ENCODE results near the gene TNIP1.
A peak's percentile ranks its signal among the peaks of the same experiment; 100 is the strongest.

The TNIP1 gene

DNA sequence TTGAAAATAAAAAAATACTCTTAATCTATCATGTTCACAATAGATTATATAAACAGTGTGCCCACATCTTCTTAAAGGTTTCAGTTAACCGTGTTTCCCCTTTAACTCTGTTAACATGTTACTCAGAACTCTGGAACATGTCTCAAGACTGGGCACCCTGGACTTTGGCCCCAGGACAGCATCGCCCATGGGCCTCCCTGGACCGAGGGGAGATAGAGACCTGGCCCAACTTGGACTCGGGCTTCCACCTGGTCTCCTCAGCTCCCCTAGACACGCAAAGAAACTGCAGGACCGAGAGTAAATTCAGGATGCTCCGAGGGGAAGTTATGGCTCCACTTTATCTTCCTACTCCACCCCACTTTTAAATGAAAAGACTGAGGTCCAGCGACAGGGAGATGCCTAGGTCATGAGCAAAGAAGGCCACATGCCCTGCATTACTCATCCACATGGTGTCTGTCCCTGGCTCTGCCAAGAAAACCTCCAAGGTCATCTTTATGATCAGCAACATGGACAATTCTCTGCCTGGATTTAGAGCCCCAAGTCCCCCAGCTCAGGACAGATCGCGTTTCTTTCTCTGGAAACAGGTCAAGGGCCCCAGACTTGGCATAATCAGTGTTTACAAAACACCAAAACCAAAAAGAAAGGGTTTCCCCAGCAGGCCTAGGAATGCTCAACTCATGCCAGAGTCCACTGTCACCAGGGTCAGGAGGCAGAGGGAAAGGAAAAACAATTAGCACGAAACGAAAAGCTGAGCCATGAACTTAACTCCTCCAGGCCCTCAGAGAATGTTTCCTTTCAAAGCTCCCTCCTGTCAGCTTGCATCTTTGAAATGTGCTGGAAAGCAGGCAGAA lies 43.0 kb downstream of the TNIP1 start:
- no peak for DNase-seq

DNA sequence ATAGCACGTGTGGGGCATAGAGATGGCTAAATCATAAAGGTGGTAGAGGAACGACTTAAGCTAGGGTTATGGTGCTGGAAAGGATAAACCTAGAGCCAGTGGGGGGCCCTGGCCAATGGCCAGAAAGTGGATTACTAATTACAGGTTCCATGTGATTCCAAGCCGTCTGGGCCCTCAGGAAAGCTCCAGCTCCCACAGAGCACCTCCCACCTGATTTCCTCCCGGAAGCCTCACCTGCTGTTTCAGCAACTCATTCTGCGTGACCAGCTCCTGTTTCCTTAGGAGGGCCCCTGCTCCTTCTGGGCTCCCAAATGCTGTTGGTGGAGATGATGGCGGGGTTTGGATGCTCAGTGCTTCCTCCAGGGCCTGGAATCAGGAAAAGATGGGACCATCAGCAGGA lies 44.3 kb downstream of the TNIP1 start:
- DNase-seq = no peak

DNA sequence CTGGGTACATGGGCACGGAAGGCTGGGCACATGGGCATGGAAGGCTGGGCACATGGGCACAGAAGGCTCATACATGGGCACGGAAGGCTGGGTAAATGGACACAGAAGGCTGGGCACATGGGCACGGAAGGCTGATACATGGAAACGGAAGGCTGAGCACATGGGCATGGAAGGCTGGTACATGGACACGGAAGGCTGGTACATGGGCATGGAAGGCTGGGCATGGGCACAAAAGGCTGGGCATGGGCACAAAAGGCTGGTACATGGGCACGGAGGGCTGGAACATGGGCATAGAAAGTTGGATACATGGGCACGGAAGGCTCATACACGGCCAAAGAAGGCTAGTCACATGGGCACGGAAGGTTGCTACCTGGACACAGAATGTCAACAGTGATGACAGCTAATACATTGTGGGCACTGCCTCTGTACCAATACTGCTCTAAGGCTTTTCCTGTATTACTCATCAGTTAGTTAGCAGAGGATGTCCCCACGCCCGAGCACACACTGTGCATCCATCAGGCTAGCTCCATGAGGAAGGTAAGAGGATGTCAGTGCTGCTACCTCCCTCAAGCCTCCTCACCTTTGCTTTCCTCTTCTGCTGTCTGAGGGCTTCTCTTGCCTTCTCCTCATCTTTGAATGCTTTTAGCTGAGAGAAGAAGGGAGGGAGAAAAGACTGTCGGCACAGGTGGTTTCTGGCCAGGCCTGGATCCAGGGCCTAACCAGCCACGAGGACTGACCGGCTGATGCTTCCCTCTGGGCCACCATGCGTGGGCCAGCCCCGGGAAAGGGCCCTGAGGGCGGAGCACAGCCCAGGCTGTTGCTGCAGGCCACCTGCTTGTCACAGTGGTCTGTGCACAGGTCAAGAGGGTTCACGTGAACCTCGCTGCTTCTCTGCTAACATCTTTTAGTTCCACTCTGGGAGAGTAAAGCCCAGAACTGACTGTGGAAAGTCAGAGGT lies 46.1 kb downstream of the TNIP1 start:
- DNase-seq = no peak

DNA sequence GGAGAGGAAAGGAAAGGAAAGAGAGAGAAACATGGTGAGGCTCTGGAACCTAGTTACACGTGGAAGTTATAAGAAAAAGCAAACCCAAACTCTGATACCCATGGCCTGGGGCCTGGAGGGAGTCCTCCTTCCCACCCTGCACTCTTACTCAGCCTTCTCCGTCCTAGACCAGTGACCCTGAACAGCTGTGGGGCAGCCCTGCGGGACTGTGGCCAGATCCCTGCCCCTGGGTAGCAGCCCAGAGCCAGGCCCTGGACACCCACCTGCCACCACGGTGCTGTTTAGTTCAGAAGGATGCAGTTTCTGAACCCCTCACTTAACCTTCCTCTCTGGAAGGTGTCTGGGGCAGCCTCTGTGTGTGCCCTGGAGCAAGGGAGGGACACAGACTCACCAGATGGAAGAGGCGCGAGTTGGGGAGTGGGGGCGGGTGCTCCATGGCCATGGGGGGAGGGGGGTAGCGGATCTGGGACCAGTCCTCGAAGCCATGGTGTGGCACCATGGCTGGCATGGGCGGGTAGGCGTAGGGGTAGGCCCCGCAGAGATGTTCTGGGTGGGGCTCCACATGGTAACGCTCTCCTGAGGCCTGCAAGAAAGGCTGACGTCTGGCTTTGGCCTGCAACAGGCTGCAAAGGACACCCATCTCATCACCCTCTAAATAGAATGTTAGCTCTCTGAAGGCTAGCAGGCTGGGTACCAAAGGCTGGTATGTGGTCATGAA lies 47.5 kb downstream of the TNIP1 start:
- DNase-seq = no peak

DNA sequence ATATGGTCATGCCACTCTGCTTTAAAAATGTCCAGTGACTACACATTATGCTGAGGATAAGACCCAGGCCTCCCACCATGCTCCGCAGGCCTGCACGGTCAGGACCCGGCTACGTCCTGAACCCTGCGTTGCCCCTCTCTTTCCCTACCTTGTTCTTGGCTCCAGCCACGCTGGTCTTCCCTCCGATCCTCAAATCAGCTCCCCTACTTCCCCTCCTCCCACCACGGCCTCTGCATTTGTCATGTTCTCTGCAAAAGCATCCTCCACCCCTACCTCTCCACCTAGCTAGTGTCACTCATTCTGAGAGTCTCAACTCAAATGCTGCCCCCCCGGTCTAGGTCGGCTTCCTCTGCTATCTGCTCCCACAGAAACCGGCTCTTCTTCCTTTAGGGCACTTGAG lies 49.3 kb downstream of the TNIP1 start:
- DNase-seq = no peak

DNA sequence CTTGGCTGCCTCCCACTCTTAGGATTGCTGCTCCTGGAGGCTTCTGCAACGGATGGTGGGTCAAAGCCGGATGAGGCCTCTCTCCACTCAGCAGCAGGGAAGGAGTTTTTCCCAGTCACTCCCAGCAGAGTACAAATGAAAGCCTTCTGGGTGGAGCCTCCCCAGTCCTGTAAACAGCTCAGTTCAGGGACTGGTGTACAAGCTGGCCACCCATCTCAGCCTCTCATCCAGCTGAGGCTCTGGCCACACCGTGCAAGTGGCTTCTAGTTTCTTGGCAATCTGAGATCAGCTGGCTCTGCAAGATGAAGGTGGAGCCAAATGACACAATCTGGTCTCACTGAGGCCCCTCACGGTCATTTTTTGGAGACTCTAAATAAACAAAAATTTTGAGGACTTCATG lies 50.5 kb downstream of the TNIP1 start:
- DNase-seq = no peak

DNA sequence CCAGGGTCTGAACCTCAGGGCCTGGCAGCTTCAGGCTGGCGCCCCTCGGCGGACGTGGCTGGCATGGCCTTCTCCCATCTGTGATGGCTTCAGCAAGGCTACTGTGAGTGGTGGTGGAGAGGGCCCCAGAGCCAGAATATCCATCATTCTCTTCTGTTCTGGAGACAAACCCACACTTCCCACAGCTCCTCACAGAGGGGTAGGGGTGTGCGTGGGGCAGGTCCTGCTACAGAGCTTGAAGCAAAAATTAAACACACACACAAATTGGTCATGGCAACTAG lies 50.8 kb downstream of the TNIP1 start:
- DNase-seq = no peak

DNA sequence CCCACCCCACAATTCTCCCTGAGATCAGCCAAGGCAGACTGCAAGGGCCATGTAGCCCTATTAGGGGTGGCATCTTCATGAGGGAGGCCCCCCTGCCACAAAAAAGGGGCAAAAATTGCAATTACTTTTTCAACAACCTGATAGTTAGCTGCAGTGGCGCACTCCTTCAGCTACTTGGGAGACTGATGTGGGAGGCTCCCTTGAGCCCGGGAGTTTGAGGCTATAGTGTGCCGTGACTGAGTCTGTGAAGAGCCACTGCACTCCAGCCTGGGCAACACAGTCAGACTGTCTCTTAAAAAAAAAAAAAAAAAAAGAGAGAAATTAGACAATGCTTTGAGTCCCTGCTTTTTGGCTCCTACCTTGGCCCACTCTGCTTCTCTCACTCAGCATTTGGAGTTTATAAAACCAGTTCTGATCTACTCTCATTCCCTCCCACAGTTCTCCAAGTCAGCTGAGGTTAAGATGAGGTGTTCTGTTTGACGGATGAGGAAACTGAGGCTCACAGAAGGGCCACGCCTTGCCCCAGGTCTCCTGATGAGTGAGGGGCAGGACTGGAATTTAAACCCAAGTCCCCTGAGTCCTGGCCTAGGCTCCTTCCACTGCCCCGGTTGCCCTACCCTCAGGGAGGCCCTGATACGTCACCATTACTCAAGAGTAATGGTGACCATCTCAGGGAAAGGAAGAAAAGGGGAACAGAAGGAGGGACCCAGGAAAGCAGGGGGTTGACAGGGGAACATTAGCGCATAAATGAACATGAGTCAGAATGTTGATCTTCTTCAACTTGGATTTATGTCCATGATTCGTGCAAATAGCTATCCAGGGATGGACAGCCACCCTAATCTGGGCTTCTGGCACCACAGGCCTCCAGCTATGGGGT lies 51.4 kb downstream of the TNIP1 start:
- DNase-seq = no peak

DNA sequence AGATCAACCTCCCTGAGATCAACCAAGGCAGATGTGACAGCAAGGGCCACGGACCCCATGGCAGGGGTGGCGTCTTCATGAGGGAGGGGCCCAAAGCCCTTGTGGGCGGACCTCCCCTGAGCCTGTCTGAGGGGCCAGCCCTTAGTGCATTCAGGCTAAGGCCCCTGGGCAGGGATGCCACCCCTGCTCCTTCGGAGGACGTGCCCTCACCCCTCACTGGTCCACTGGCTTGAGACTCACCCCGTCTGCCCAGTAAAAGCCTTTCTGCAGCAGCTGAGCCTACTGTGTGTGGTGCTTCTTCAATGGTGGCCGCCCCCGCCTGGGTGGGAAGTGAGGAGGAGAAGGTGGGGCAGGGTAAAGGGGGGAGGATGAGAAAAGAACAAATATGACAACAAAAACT lies 52.1 kb downstream of the TNIP1 start:
- no peak for DNase-seq

DNA sequence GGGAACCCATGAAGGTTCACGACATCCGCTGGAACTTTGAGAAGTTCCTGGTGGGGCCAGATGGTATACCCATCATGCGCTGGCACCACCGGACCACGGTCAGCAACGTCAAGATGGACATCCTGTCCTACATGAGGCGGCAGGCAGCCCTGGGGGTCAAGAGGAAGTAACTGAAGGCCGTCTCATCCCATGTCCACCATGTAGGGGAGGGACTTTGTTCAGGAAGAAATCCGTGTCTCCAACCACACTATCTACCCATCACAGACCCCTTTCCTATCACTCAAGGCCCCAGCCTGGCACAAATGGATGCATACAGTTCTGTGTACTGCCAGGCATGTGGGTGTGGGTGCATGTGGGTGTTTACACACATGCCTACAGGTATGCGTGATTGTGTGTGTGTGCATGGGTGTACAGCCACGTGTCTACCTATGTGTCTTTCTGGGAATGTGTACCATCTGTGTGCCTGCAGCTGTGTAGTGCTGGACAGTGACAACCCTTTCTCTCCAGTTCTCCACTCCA lies 52.8 kb downstream of the TNIP1 start:
- no peak for DNase-seq

DNA sequence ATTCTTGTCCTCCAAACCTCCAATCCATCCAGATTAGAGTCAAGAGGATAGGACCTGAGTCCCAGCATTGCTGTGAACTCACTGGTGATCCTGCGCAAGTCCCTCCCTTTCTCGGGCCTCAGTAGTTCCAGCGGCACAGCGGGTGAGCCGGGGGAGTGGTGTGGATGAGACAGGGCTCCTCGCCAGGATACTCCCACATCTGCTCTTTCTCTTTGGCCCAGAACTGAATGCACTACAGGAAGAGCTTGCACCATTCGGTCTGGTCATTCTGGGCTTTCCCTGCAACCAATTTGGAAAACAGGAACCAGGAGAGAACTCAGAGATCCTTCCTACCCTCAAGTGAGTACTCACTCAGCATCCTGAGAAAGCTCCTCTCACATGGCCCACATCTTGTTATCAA lies 54.2 kb downstream of the TNIP1 start:
- DNase-seq = no peak

DNA sequence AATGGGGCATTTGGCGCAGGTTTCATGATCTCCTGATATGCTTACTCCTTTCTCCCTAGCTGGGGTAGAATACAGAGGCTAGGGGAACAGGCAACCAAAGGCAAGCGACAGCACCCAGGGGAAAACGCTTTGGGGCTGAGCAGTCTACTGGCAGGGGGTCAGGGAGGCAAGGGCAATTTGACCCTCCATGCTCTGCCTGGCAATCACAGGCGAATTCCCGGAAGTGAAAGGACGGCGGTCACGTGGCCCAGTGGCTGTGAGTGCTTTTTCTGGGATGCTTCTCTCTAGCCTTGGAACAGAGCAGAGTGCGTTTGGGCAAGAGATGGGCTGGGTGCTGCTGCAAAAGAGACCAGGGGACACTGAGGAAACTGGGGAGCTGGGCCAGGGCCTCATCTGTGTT lies 54.7 kb downstream of the TNIP1 start:
- DNase-seq = no peak

DNA sequence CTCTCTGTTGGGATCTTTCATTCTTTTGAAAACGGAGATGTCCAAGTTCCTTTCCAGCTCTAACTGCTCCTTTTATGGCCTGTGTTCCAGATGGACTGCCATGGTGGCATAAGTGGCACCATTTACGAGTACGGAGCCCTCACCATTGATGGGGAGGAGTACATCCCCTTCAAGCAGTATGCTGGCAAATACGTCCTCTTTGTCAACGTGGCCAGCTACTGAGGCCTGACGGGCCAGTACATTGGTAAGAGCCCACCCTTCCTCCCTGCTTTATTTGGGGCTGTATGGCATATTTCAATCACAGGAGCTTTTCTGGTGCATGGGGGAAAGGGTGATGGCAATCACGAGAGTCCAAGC lies 55.6 kb downstream of the TNIP1 start:
- no peak for DNase-seq

DNA sequence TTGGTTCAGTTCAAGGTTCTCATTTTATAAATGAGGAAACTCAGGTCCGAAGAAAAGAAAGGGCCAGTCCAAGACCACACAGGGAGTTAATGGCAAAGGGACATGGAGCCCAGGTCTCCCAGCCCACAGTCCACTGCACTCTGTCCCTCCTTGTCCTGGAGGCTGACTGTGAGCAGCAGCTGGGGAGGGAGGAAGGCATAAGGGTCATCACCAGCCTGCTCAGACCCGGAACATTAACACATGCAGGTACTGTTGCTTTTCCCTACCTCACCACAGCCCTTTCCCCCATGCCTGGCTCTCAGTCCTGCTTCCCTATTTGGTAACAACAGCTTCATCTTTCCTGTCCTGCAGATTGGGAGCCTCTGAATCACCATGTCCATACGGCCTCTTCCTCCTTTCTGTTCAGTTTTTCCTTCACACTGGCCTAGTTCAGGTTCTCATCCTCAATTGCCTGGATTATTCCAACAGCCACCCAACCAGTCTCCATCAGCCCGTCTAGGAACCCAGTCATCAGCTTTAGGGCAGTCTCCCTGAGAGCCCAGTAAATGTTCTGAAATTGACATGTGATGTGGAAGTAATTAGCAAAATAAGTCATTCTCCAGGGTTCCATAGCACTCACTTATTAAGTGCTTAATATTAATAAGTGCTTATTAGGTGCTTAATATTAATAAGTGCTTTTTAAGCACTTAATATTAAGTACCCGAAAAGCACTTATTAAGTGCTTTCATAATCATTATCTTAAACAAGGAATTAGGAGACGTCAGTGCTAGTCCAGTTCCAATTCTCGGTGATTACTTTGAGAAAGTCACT lies 56.2 kb downstream of the TNIP1 start:
- DNase-seq = no peak

DNA sequence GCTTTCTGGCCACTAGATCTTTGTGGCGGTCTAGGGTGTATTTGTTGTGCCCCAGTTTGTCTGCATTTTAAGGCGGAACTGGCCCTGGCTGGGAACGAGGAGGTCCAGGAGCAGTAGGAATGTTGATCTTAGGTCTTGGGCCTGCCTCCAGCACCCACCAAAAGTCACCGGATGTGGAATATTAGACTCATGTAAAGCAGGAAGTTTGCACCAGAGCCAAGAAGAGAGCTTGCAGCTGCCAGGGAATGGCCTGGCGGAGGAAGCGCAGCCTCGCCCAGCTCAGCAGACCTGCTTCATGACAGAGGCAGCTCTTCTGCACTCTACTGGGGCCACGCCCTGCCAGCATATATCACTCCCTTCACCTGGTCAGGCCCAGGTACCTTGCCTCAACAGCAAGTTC lies 57.2 kb downstream of the TNIP1 start:
- peak; percentile 59 for DNase-seq

DNA sequence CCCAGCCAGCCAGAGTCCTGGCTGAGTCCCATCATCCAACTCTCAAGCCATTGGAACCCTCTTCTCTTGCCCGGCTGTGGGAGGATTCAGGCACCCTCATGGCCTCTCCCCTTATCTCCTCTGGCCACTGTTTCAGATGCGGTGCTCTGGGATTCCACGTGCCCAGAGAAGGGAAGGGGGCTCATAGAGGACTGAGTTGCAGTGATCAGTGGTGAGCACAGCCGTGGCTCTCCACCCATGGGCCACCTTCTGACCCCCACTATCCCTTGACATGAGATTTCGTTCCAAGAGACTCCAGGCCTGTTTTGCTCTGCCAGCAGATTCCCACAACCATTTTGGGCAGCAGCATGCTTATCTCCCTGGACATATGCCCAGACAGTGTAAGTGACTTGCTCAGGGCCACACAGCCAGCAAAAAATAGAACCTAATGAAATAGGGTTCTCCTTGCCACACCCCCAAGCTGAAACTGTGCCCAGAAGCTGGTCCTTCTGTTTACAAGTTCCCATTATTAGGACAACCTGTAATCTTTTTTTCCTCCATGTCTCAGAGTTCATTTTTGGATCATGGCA lies 57.7 kb downstream of the TNIP1 start:
- no peak for DNase-seq

DNA sequence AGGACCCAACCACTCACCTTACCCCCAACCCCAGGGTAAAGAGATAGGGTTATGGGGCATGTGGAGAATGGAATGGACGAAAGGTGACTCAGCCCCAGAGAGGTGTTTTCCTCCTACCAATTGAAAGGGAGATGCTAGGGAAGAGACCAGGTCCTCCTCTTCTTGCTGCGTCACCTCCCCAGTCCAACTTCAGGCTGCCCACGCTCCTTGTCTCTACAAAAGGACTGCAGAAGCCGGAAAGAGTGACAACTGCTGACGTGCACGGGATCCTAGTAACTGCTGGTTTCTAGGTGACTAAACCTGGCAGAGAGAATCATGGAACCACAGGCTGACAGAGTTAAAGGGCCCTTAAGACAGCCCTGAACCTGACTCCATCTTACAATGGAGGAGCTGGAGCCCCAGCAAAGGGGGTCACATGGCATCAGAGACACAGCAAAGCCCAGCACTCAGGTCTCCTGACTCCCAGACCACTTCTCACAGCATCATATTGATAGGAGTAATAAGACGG lies 58.3 kb downstream of the TNIP1 start:
- DNase-seq = no peak

DNA sequence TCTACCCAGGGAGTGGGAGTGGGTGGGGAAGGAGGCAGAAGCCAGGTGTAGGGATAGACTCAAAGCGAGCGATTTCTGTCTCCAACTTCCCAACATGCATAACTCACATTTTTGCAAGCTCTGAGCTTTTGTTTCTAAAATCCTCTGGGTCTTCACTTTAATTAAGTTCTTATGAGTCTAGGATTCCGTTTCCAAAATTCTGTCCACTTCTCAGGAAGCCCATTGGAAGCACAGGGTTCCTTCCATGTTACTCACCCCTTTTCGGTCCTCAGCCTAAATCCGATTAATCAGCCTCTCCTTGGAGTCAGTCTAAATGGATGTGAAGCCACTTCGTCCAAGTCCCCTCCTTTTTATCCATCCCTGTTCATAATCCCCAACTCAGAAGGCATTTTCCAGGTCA lies 59.1 kb downstream of the TNIP1 start:
- DNase-seq = no peak

DNA sequence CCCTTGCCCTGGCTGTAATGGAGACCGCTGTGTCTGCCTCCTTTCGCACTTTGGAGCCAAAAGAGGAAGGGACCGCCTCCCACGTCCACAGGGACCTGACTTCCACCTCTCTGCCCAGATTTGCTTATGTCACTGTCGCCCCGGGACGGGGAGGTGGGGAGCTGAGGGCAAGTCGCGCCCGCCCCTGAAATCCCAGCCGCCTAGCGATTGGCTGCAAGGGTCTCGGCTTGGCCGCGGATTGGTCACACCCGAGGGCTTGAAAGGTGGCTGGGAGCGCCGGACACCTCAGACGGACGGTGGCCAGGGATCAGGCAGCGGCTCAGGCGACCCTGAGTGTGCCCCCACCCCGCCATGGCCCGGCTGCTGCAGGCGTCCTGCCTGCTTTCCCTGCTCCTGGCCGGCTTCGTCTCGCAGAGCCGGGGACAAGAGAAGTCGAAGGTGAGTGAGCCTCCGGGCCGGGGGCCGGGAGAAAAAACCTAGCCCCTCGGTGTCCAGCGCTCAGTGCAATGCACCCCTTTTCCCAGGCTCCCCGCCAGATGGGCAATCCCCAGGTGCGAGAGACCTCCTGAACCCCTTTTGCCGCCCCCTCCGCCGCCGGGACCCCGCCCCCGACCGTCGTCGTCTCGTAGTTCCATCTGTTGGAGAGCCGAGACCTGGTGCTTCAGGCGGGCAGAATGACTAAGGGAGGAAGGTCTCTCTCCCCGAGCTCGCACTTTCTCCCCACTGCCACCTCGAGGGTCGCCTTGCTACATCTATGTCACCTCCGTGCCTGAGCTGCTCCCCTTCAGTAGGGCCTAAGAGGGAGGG lies 60.3 kb downstream of the TNIP1 start, which contains the start of gene GPX3:
GPX3 (plus strand) TSS at position 288 of the 807 bp plus-strand sequence; CDS start at position 352, 64 bp downstream.
- DNase-seq = peak; percentile 9

DNA sequence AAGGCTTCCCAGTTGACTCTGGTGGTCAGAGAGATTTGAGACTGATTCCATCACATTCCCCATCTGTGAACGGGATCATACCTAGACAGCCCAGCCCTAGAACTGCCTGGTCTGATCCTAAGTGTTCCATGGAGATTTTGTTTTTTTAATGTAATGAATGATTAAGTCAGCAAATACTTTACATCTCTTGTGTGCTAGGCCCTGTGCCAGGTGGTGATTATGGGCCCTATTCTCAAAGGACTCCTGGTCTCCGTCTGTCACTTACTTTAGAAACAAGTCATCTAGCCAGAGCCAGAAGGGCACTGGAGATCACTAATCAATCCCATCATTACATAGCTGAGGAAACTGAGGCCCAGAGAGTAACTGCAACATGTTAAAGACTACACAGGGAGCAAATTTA lies 61.5 kb downstream of the TNIP1 start:
- no peak for DNase-seq

Data from NCI-H2029 (cell line).